ENCODE measurements around the gene BCR.

DNA sequence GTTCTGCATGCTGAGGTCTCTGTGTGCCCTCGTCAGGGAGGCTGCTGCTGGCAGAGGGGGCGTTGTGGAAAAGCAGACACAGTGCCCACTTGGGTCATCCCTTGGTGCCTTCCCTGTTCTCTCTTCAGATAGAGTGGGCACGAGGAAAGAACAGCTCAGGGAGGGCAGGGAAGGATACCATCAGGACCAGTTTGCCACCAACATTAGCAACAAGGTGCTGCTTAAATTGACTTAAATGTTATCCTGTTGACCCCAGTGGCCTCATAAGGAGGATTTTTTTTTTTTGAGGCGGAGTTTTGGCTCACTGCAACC is 91.2 kb downstream of the BCR start:
- TF ChIP-seq, protein P1, sequence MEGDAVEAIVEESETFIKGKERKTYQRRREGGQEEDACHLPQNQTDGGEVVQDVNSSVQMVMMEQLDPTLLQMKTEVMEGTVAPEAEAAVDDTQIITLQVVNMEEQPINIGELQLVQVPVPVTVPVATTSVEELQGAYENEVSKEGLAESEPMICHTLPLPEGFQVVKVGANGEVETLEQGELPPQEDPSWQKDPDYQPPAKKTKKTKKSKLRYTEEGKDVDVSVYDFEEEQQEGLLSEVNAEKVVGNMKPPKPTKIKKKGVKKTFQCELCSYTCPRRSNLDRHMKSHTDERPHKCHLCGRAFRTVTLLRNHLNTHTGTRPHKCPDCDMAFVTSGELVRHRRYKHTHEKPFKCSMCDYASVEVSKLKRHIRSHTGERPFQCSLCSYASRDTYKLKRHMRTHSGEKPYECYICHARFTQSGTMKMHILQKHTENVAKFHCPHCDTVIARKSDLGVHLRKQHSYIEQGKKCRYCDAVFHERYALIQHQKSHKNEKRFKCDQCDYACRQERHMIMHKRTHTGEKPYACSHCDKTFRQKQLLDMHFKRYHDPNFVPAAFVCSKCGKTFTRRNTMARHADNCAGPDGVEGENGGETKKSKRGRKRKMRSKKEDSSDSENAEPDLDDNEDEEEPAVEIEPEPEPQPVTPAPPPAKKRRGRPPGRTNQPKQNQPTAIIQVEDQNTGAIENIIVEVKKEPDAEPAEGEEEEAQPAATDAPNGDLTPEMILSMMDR (optimal IDR thresholded peaks at IDR 0.05 in 1 of 3, IDR thresholded peaks at IDR 0.05 in 1 of 3, conservative IDR thresholded peaks at IDR 0.05 in 1 of 3; ENCODE audit: extremely low read depth in 1 of 3, insufficient read depth in 2 of 3, low read length in 3 of 3): no peak
- no peak for TF ChIP-seq EZH2 (IDR thresholded peaks at IDR 0.05; ENCODE audit: low read length)
